ENCODE results near the gene PAX8. TPM values are rescaled to one million over a fixed set of nuclear protein-coding genes. Genes with fewer than 3 reads are reported as not detected.
"Not testable (repeated sequence)": the region's sequence is repeated elsewhere in the genome, so short reads cannot be mapped to it uniquely, and the experiment has no call there.

Gene PAX8
- total RNA-seq, 1 experiment from 2014 or later: 0.15 TPM

DNA sequence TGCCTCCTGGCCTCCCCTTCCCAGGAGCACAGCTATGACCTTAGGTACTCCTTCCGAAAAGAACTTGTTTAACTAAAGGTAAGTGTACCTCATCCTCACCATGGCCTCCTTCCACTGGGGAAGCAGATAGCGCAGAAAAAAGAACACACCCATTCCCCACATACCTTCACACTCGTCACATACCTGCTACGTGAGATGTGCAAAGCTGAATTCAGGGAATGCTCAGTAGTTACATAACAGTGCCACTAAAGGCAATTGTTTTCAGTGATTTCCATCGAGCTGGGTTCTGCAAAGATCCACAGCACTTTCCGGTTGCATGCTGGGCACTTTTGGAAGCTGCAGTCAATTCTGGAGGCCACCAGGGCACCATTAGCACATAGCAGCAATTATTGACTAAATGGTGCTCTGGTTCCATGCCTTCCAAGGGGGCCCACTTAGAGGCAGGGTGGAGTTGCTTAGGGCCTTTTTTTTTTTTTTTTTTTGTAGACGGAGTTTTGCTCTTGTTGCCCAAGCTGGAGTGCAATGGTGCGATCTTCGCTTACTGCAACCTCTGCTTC, 41.0 kb downstream of the PAX8 start:
- CTCF ChIA-PET: no interaction called here
- DNase-seq (ENCODE audit: low read depth, low spot score) (no peak), ATAC-seq (no peak)
- Histone ChIP-seq H3K27ac (ENCODE audit: low read length) (no peak overlapping the region), H3K27me3 (ENCODE audit: control insufficient read depth, insufficient read depth, low read length) (no peaks in the 10 kb centered on the region), H3K9me3 (ENCODE audit: control insufficient read depth, insufficient read depth, low read depth, low read length) (no peaks in the 10 kb centered on the region), H3K4me3 (ENCODE audit: low read depth in 2 of 2, low read length in 2 of 2) (no peak overlapping the region), H3K4me1 (ENCODE audit: control insufficient read depth, insufficient read depth, low read length) (peaks cover 21% of the 10 kb centered on the region), H3K36me3 (ENCODE audit: control insufficient read depth, insufficient read depth, low read length) (no peaks in the 10 kb centered on the region)
- in situ Hi-C loops (cut with HindIII; ENCODE audit: low pct_unique_long_range_greater_than_20kb, low sequenced_read_pairs): no loop called here
- TF ChIP-seq CTCF (IDR thresholded peaks at IDR 0.05) (no peak), POLR2AphosphoS5 (IDR thresholded peaks at IDR 0.05; ENCODE audit: low read depth, low read length) (no peak), REST (IDR thresholded peaks at IDR 0.05; ENCODE audit: insufficient read depth in 1 of 2, low read depth in 2 of 2, low read length in 1 of 2) (no peak), SIN3A (IDR thresholded peaks at IDR 0.05; ENCODE audit: borderline replicate concordance, insufficient read depth, low read depth, low read length) (no peak), TCF7L2 (IDR thresholded peaks at IDR 0.05; ENCODE audit: low read depth, low read length) (no peak)
- BruUV-seq (replicated peaks): no TSS peak
- POLR2A ChIA-PET: no interaction called here
- intact Hi-C loops (cut with micrococcal nuclease; ENCODE audit: unreplicated experiment): no loop called here

DNA sequence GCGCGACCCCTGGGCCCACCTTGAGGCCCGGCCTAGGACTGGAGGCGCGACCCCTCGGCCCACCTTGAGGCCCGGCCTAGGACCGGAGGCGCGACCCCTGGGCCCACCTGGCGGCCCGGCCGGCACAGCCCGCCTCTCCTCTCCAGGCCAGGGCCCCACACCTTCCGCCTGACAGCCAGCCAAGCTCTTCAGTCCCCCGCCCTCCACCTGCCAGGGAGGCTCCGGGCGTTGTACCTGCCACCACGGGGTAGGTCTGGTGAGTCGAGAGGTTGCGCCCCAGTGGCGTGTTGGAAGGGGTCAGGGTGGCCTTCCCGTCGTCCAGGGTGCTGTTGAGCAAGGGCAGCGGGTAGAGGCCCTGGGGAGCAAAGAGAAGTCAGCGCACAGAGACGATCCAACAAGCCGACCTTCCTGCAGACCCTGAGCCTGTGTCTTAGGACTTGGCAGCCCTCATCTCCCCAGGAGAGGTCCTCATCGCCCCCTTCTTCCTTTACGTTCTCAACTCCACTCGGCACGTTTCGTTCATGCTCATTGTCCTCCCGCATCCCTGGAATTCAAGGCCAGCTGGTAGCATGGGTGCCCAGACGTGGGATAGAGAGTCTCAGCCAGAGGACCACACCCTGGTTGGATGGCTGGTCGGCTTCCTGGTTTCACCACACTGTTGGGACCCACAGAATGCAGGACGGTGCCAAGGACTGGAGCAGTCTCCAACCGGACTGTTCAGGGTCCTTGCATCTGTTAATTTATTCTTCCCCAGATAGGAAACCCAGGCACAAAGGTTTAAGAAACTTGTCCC, 42.2 kb downstream of the PAX8 start:
- ChIA-PET CTCF (no interaction called here), POLR2A (no interaction called here)
- no peak overlapping the region for H3K27ac ChIP-seq (ENCODE audit: low read length)
- H3K36me3 ChIP-seq (ENCODE audit: control insufficient read depth, insufficient read depth, low read length): no peaks in the 10 kb centered on the region
- H3K27me3 ChIP-seq (ENCODE audit: control insufficient read depth, insufficient read depth, low read length): no peaks in the 10 kb centered on the region
- H3K9me3 ChIP-seq (ENCODE audit: control insufficient read depth, insufficient read depth, low read depth, low read length): no peaks in the 10 kb centered on the region
- no peak for TF ChIP-seq CTCF (IDR thresholded peaks at IDR 0.05)
- TF ChIP-seq REST (IDR thresholded peaks at IDR 0.05; ENCODE audit: insufficient read depth in 1 of 2, low read depth in 2 of 2, low read length in 1 of 2): no peak
- no peak for TF ChIP-seq TCF7L2 (IDR thresholded peaks at IDR 0.05; ENCODE audit: low read depth, low read length)
- no peak for TF ChIP-seq POLR2AphosphoS5 (IDR thresholded peaks at IDR 0.05; ENCODE audit: low read depth, low read length)
- no peak for TF ChIP-seq SIN3A (IDR thresholded peaks at IDR 0.05; ENCODE audit: borderline replicate concordance, insufficient read depth, low read depth, low read length)
- H3K4me1 ChIP-seq (ENCODE audit: control insufficient read depth, insufficient read depth, low read length): peaks cover 21% of the 10 kb centered on the region
- no peak for DNase-seq (ENCODE audit: low read depth, low spot score)
- intact Hi-C loops (cut with micrococcal nuclease; ENCODE audit: unreplicated experiment): no loop called here
- BruUV-seq (replicated peaks): no TSS peak
- no peak for ATAC-seq
- H3K4me3 ChIP-seq (ENCODE audit: low read depth in 2 of 2, low read length in 2 of 2): no peak overlapping the region
- in situ Hi-C loops (cut with HindIII; ENCODE audit: low pct_unique_long_range_greater_than_20kb, low sequenced_read_pairs): no loop called here

- BruUV-seq (replicated peaks); H3K27ac ChIP-seq (ENCODE audit: low read length); CTCF ChIA-PET; intact Hi-C loops (cut with micrococcal nuclease; ENCODE audit: unreplicated experiment); H3K4me3 ChIP-seq (ENCODE audit: low read depth in 2 of 2, low read length in 2 of 2); H3K9me3 ChIP-seq (ENCODE audit: control insufficient read depth, insufficient read depth, low read depth, low read length); H3K36me3 ChIP-seq (ENCODE audit: control insufficient read depth, insufficient read depth, low read length); ATAC-seq; DNase-seq (ENCODE audit: low read depth, low spot score); POLR2A ChIA-PET; H3K27me3 ChIP-seq (ENCODE audit: control insufficient read depth, insufficient read depth, low read length); in situ Hi-C loops (cut with HindIII; ENCODE audit: low pct_unique_long_range_greater_than_20kb, low sequenced_read_pairs): not testable (repeated sequence)
- peaks cover 11% of the 10 kb centered on the region for H3K4me1 ChIP-seq (ENCODE audit: control insufficient read depth, insufficient read depth, low read length)
These were observed 43.1 kb downstream of the PAX8 start for GRCh38 chr2:113235347-113236226.

All from Panc1 (cell line).